GM19025 (cell line): ENCODE measurements around the gene DHRS3.

Source experiments
- ATAC-seq: cut with Tn5 transposase; IDR thresholded peaks from one replicate; pipeline ENCODE4 v1.9.1; 2021; ENCODE audit warnings: mild to moderate bottlenecking, low read depth, moderate library complexity; ENCODE audit not compliant: unreplicated experiment

The DHRS3 gene

DNA sequence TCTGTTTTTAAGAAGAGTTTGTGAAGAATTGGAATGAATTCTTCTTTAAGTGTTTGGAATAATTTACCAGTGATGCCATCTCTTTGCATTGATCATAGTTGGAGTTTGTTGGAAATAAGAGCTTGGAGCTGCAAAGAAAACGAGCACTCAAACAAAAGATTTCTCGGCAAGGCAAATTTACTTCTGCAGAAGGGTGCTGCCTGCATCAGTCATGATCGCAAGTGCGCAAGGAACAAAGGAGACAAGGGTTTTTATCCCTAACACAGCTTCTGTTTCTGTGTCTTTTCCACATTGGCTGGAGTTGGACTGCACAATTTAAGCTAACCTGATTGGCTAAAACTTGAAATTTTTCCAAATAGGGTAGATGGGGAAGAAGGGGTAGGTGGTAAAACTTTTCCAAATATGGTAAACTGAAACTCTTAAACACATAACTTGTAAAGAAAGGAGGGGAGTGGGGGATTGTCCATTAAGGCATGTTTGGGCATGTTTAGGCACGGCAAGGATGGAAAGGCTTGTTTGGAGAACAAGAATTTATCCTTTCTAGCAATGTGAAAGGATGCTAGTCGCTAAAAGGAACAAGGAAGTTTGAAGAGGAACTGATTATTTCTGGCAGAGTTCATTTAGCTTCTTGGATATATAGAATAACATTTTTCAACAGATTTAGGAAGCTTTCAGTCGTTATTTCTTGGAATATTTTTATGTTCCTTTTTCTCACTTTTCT is 22.4 kb upstream of the DHRS3 start:
- no peak for ATAC-seq

- no peak for ATAC-seq
These were observed 19.7 kb upstream of the DHRS3 start for GRCh38 chr1:12637693-12638092.

DNA sequence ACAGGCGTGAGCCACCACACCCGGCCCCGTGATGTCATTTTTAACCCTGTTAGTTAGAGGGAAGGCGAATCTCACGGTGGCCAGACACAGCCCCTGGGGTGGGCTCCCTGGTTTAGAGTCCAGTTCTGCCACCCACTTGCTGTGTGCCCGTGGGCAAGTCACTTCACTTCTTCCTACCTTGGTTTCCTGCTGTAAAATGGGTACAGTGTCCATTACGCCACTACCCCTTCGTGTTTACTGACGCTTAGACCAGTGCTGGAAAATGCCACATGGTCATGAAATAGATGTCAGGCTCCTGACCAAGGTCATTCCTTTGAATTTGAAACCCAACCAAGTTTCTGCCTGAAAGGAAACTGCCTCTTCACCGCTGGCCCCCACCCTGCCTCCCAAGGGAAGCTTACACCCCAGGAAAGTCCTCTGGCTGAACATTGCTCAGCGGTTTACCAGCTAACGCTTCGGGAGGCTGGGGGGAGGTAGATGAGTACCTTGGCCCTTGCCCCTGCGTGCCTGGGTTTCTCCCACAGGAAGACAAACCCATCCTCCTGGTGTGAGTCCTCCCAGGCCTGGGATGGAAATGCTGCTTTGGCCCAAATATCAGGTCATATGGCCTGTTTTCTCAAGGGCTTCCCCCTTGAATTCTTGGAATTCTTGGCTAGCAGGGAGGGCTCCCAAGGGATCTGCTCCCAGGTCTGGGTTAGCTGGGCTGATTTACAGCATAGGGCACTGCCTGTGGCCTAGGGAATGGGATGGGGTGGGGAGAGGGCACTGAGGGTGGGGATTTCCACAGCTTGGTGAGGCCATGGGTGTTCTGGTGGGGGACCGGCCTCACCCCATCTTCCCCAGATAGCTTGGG is 18.3 kb upstream of the DHRS3 start:
- ATAC-seq, result no peak

- ATAC-seq, result no peak
These were observed 16.7 kb upstream of the DHRS3 start for GRCh38 chr1:12634696-12635202.

DNA sequence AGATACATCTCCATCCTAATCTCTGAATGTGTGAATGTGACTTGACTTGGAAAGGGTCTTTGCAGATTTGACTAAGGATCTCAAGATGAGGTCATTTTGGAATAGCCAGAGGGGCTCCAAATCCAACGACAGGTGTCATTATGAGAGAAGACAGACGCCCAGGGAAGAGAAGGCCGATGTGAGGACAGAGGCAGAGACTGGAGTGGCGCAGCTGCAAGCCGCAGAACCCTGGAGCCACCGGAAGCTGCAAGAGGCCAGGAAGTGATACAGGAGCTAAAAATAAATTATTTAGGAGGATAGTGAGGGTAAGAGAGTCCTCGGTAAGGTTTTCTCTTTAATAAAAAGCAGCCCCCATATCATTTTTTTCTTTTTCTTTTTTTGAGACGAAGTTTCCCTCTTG is 16.1 kb upstream of the DHRS3 start:
- ATAC-seq, result no peak

DNA sequence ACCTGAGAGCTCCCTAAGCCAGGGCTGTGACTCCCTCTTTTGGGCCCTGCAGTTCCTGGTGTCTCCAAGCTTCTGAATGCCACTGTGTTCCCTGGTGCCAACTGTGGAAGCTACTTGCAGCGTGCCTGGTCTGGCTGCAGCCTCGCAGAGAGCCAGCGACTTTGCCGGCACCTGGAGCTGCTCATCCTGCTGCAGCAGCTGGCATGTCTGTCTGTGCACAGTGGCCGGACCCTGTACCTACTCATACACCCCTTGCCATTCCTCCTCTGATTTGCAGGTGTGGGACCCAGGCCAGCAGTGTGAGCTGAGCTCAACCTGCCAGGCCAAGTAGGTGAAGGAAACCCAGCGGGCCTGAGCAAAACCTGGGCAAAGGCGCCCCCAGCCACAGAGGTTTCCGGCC is 13.6 kb upstream of the DHRS3 start:
- no peak for ATAC-seq

DNA sequence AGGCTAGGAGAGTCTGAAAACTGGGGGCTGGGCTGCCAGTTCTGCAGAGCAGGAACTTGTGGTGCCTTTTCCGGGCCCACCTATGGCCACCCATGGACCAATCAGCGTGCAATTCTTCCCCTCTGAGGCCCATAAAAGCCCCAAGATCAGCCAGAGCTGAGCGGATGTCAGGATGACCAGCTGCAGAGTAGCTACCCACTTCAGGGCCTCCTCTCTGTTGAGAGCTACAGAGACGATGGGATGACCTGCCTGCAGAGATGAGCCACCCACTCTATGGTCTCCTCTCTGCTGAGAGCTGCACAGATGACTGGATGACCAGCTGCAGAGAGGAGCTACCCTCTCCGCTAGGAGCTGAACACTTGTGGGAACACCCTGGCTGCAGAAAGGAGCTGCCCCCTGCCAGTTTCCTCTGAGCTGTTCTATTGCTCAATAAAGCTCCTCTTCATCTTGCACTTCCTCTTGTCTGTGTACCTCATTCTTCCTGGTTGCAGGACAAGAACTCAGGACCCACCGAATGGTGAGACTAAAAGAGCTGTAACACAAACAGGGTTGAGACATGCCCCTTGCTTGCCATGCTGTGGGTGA is 13.0 kb upstream of the DHRS3 start:
- ATAC-seq, result no peak

- no peak for ATAC-seq
These were observed 12.2 kb upstream of the DHRS3 start for GRCh38 chr1:12629985-12630760.

DNA sequence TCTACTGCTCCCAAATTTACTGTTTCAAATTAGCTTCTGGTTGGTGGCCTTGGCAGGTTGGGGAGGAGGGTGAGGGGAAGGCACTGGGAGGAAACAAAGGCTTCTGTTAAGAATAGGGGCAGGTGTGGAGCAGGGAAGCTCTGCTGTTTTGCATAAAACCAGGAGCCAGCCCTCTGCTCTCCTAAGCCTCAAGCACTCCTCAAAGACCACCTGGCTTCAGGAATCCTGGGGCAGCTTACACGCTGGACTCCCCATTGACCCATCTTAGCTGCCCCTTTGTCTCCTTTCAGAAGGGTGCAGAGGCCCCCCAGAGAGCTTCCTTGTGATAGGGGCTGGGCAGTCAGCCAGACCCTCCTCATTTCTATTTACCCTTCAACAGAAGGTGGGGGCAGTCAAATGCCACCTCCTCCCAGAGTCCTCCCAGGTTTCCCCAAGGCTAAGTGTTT is 11.5 kb upstream of the DHRS3 start:
- no peak for ATAC-seq

DNA sequence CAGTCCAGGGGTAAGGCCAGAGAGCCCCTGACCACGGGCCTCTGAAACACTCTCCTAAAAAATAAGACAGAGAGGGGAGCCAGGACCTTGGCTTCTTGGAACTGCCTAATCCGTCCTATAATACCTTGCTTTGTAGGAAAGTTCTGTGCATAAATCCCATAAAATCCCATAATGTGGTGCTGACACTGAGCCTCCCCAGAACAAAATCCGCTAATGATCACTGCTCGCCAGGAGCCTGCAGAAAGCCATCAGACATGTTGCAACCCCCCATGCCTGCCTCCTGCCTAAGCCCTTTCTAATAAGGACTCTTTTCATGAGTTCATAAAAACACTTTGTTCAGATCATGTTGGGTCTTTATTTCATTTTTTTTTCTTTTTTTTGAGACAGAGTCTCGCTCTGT is 9.3 kb upstream of the DHRS3 start:
- no peak for ATAC-seq

DNA sequence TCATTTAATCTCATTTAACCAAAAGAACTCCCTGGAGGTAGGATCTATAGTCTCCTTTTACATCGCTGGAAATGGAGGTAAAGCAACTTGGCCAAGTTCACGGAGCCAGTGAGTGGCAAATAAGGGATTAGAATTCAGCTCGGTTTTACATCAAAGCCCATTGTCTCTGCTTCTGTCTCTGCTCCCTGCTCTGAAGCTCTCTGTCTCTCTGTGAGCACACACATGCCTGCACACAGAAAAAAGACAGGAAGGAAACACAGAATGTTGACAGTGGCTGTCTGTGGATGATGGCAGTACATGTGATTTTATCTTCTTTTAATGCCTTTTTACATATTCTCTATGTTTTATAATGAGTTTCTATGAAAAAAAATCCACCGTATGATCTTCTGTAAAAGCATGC is 8.9 kb upstream of the DHRS3 start:
- ATAC-seq, result no peak

DNA sequence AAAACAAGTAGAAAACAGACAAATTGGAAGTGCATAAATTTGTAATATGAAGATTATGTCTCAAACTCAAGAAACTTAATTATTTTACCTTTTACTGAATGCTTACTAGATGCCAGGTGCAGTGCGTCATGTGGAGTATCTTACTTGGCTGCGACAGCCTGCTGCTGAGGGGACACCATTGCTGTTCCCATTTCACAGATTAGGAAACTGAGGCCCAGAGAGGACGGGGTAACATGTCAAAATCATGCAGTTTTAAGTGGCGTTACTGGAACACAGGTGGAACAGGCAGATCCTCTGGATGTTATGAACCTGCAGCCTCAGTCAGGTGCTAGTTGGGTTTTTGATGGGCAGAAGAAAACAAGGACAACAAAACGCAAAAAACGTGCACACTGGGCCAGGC is 7.3 kb upstream of the DHRS3 start:
- ATAC-seq, result no peak

- ATAC-seq, result no peak
These were observed 4.5 kb upstream of the DHRS3 start for GRCh38 chr1:12622506-12622905.

DNA sequence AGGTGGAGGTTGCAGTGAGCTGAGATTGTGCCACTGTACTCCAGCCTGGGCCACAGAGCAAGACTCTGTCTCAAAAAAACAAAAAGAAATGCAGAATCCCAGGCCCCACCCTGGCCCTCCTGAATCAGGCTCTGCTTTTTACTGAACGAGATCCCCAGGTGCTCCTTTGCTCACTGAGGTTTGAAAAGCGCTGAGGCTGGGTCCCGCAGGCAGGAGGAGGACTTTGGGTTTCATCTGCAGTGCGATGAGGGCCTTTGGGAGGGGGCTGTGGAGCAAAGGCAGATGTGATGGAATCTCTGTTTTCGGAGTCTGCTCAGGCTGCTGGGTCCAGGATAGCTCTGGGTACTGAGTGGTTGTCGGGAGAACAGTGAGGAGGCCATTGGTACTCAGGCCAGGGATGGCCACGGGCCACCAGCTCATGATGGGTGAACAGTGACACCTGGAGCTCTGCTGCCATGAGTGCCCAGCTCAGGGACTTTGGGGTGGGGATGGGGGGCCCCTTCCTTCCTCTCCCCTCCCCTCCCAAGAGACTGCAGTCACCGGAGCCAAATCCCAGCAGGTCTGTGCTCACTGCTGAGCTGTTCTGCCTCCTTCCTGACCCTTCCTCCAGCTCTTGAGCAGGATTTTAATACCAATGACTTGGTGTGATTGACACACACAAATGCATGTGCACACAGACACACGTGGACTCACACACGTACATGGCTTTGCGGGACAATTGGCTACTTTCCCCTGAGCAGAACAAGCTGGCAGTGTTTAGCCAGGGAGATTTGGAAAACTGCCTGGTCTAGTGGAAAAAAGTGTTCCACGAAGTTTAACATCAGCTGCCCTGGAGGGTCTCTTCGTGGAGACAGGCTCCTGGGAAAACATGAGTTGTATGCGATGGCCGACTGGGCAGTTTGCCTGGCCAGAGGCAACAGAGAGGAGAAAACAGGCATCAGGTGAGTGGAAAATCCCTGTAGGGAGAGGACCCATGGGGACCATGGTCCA is 3.6 kb upstream of the DHRS3 start:
- ATAC-seq, result no peak

- ATAC-seq, result no peak
These were observed 2.9 kb upstream of the DHRS3 start for GRCh38 chr1:12620931-12621330.

DNA sequence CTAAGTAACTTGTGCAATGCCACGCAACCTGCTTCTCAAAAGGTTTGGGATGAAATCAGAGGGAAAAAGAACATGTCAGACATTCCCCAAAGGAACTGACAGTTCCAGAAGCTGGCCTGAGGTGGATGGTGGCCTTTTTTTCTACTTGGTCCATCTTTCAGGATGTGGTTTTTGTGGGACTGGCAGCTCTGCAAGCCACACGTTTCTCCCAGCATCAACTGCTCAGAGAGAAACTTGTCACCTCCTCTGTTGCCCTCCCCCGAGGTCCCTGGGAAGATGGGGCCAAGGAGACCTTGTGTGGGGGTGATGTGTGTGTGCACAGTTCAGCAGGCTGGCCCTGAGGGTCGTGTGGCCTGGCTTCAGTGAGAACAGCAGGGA is 2.5 kb upstream of the DHRS3 start:
- ATAC-seq, result no peak

DNA sequence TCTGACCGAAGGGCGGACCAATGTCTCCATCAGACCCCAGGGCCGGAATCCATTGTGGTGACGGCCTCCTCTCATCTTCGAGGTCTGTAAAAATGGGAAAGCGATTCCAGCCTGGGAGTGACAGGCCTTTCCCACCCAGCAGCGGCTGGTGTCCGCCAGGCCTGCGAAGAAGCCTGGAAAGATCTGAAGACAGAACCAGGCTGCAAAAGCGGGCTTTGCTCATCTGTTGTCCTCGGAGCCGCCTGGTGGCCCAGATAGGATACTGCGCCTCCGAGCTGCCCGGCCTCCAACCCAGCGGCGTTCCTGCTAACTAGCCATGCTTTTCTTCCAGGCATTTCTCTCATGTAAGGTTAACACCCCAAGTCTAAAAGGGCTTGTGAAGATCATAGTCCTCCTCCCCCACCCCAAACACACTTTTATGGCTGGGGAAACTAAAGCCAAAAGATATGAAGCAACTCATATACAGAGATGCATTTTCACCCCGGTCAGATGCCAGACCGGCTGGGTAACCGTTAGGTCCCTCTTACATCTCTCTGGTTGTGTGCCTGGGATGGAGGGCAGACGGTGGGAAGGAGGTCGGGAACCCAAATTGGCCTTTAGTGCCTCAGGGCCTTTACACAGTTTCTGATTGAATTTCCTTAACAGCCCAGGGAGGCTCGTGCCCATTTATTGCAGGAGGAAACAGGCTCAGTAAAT is 1.9 kb upstream of the DHRS3 start:
- peak; percentile 54 for ATAC-seq

DNA sequence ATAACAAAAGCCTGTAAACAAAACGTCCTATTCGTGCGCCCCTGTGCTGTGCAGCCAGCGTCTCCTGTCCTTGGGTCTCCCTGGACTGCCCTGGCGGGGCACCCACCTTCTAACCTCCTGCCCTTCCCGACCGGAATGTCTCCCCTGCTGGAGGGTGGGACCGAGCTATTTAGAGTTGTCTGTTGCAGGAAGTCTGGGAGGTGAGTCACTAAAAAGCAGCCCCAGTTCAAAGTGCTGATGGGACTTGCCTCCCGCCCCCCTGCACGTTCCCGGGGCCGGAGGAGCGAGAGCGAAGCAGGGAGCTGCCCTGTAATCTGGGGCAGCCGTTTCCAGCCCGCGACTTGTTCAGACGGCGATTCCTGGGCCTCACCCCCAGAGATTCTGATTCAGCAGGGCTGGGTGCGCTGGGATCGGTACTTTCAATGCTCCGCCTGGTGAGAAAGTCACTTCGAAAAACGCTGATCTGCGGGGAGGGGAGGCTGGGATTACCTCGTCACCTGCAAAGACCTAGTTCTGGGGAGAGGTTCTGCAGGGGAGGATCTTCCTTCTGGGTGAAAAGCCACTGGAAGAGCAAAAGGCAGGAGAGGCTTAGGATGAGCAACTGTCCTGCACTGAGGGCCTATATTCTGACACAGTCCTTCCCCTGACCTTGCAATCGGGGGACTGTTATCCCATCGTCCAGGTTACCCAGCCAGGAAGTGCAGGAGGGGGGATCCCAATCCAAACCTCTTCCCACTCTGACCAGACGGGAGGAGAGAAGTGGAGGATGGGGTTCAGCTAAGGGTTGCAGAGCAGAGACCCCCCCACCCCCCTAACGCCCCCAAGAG is 1.2 kb upstream of the DHRS3 start:
- no peak for ATAC-seq
